GM12878 (cell line): ENCODE data around the gene DHCR7.

ENCODE experiments used
- CHD1 ChIP-seq: IDR thresholded peaks from 2 replicates; pipeline ENCODE4 v1.6.1; 2012; ENCODE audit warnings: low read depth, low read length, improper control_type of control experiment
- CTCF ChIP-seq, 3 experiments: IDR thresholded peaks in 2 of 3; conservative IDR thresholded peaks in 1 of 3; 2 replicates each; pipeline ENCODE4 v1.5.1; 2011; ENCODE audit warnings: low read depth in 3 of 3, low read length in 3 of 3, mild to moderate bottlenecking in 3 of 3, control low read depth in 2 of 3, moderate library complexity in 2 of 3, inconsistent platforms in 1 of 3, mixed read lengths in 1 of 3; ENCODE audit not compliant: control insufficient read depth in 2 of 3, insufficient read depth in 1 of 3; ENCODE audit errors: extremely low read depth in 1 of 3
- EP300 ChIP-seq, 2 experiments: fragments of 150-350 bp in 1 of 2; IDR thresholded peaks; 2 replicates each; pipeline ENCODE4 v1.6.1; 2011 to 2012; ENCODE audit warnings: low read depth in 2 of 2, low read length in 2 of 2, borderline replicate concordance in 1 of 2, improper control_type of control experiment in 1 of 2, inconsistent platforms in 1 of 2; ENCODE audit not compliant: control insufficient read depth in 1 of 2
- EZH2 ChIP-seq: IDR thresholded peaks from 2 replicates; pipeline ENCODE4 v1.6.1; 2012; ENCODE audit warnings: low read depth, mild to moderate bottlenecking, control low read depth, inconsistent platforms, low read length, borderline replicate concordance; ENCODE audit not compliant: control insufficient read depth
- HCFC1 ChIP-seq: fragments of 150-350 bp; IDR thresholded peaks from 2 replicates; pipeline ENCODE4 v1.6.1; 2014; ENCODE audit warnings: low read length
- JUNB ChIP-seq: IDR thresholded peaks from 2 replicates; pipeline ENCODE4 v1.6.1; 2016; ENCODE audit warnings: antibody characterized with exemption, mild to moderate bottlenecking
- JUND ChIP-seq: IDR thresholded peaks from 2 replicates; pipeline ENCODE4 v1.6.1; 2012; ENCODE audit warnings: low read depth, mild to moderate bottlenecking, low read length, improper control_type of control experiment, moderate library complexity
- MAX ChIP-seq: IDR thresholded peaks from 2 replicates; pipeline ENCODE4 v1.6.1; 2012; ENCODE audit warnings: low read depth, low read length, improper control_type of control experiment
- NR2C2 ChIP-seq: IDR thresholded peaks from 2 replicates; pipeline ENCODE4 v1.6.1; 2011; ENCODE audit warnings: borderline replicate concordance, low read depth; ENCODE audit not compliant: control insufficient read depth, insufficient read length
- POLR2A ChIP-seq: IDR thresholded peaks from 2 replicates; pipeline ENCODE4 v1.6.1; 2011; ENCODE audit warnings: low read depth, mild to moderate bottlenecking, low read length
- RELA ChIP-seq: fragments of 450-650 bp; IDR thresholded peaks from 2 replicates; pipeline ENCODE4 v1.8.0; 2014; ENCODE audit warnings: borderline replicate concordance; ENCODE audit not compliant: partially characterized antibody
- TAF1 ChIP-seq: IDR thresholded peaks from 2 replicates; pipeline ENCODE4 v1.6.1; 2011; ENCODE audit warnings: mild to moderate bottlenecking, low read depth, low read length, borderline replicate concordance
- TCF12 ChIP-seq: IDR thresholded peaks from 2 replicates; pipeline ENCODE4 v1.6.1; 2011; ENCODE audit warnings: low read depth, mild to moderate bottlenecking, low read length

GRCh38 chr11:71452199-71453036 is 4.2 kb upstream of the DHCR7 start:
- TF ChIP-seq CHD1 (no peak), JUND (no peak), JUNB (no peak), EZH2 (no peak), CTCF (IDR thresholded peaks at IDR 0.05 in 2 of 3, conservative IDR thresholded peaks at IDR 0.05 in 1 of 3; ENCODE audit: control insufficient read depth in 2 of 3, extremely low read depth in 1 of 3, insufficient read depth in 1 of 3, low read depth in 3 of 3, low read length in 3 of 3) (no peak), RELA (no peak), NR2C2 (no peak), EP300 (IDR thresholded peaks at IDR 0.05; ENCODE audit: borderline replicate concordance in 1 of 2, control insufficient read depth in 1 of 2, low read depth in 2 of 2, low read length in 2 of 2) (no peak), TCF12 (no peak), TAF1 (no peak), MAX (no peak), HCFC1 (no peak), POLR2A (no peak)
